OCI-LY1 (cell line): Measurements from ENCODE around the gene GNB1L.

ENCODE experiments used
- H2AFZ ChIP-seq: fragments of 200-600 bp; sonication (generic), shearing (Covaris generic); 2 replicates; pipeline ENCODE4 v1.6.0; 2014; ENCODE audit warnings: antibody characterized with exemption, mild to moderate bottlenecking, low read length
- H3F3A ChIP-seq: fragments of 200-600 bp; sonication (generic), shearing (Covaris generic); 2 replicates; pipeline ENCODE4 v1.6.0; 2014; ENCODE audit warnings: mild to moderate bottlenecking, antibody characterized with exemption, low read length, moderate library complexity; ENCODE audit not compliant: insufficient read depth
- H3K27ac ChIP-seq: fragments of 200-600 bp; sonication (generic); 2 replicates; pipeline ENCODE4 v1.5.1; 2014; ENCODE audit warnings: low read length, mixed run types, mild to moderate bottlenecking, low read depth; ENCODE audit not compliant: poor library complexity, severe bottlenecking
- H3K27me3 ChIP-seq: fragments of 200-600 bp; sonication (generic); 2 replicates; pipeline ENCODE4 v1.6.0; 2014; ENCODE audit warnings: antibody characterized with exemption, mild to moderate bottlenecking, low read length, moderate library complexity; ENCODE audit not compliant: insufficient read depth
- H3K36me3 ChIP-seq: fragments of 200-600 bp; sonication (generic); 2 replicates; pipeline ENCODE4 v1.6.1; 2014; ENCODE audit warnings: mild to moderate bottlenecking, antibody characterized with exemption, low read length, moderate library complexity, mixed read lengths; ENCODE audit not compliant: insufficient read depth
- H3K4me1 ChIP-seq: fragments of 200-600 bp; sonication (generic); 2 replicates; pipeline ENCODE4 v1.5.1; 2014; ENCODE audit warnings: mild to moderate bottlenecking, low read length, moderate library complexity; ENCODE audit not compliant: insufficient read depth, severe bottlenecking
- H3K4me2 ChIP-seq: fragments of 200-600 bp; sonication (generic), shearing (Covaris generic); 2 replicates; pipeline ENCODE4 v1.6.1; 2014; ENCODE audit warnings: low read length
- H3K4me3 ChIP-seq: fragments of 200-600 bp; sonication (generic); 2 replicates; pipeline ENCODE4 v1.5.1; 2014; ENCODE audit warnings: low read length, low read depth, mild to moderate bottlenecking, mixed read lengths; ENCODE audit not compliant: poor library complexity, severe bottlenecking
- H3K79me2 ChIP-seq: fragments of 200-600 bp; shearing (Covaris generic); 2 replicates; pipeline ENCODE4 v1.6.1; 2016; ENCODE audit warnings: mixed run types, low read length, mixed read lengths; ENCODE audit not compliant: insufficient read depth
- H3K9ac ChIP-seq: fragments of 200-600 bp; sonication (generic), shearing (Covaris generic); 2 replicates; pipeline ENCODE4 v1.6.1; 2014; ENCODE audit warnings: mild to moderate bottlenecking, low read length, mixed read lengths
- H3K9me2 ChIP-seq: fragments of 200-600 bp; sonication (generic), shearing (Covaris generic); 2 replicates; pipeline ENCODE4 v1.6.1; 2014; ENCODE audit warnings: low read depth, mild to moderate bottlenecking, low read length, mixed read lengths
- H3K9me3 ChIP-seq: fragments of 200-600 bp; shearing (Covaris generic); 2 replicates; pipeline ENCODE4 v1.6.1; 2014; ENCODE audit warnings: low read length, mixed read lengths
- H4K20me1 ChIP-seq: fragments of 200-600 bp; sonication (generic), shearing (Covaris generic); 2 replicates; pipeline ENCODE4 v1.6.0; 2016; ENCODE audit warnings: mild to moderate bottlenecking, low read length; ENCODE audit not compliant: insufficient read depth
- CTCF ChIP-seq: fragments of 200-600 bp; sonication (generic), shearing (Covaris generic); IDR thresholded peaks from 2 replicates; pipeline ENCODE4 v1.5.1; 2017; ENCODE audit warnings: mild to moderate bottlenecking, antibody characterized with exemption, low read length, moderate library complexity, mixed read lengths
- EZH2 ChIP-seq: fragments of 200-600 bp; sonication (generic), shearing (Covaris generic); IDR thresholded peaks from 2 replicates; pipeline ENCODE4 v1.8.0; 2017; ENCODE audit warnings: borderline replicate concordance, mixed run types, mild to moderate bottlenecking, antibody characterized with exemption, low read length, moderate library complexity, mixed read lengths

The GNB1L gene

GRCh38 chr22:19853879-19854777 lies 546 bp downstream of the GNB1L start:
- no peaks in the 10 kb centered on the region for H3K9me3 ChIP-seq
- peaks cover 35% of the 10 kb centered on the region for H3K36me3 ChIP-seq
- H4K20me1 ChIP-seq, result no peaks in the 10 kb centered on the region
- peak overlapping the region; percentile 90 for H3K4me3 ChIP-seq
- no peak overlapping the region for H2AFZ ChIP-seq
- no peaks in the 10 kb centered on the region for H3K9me2 ChIP-seq
- H3K4me1 ChIP-seq, result peaks cover 26% of the 10 kb centered on the region
- no peaks in the 10 kb centered on the region for H3F3A ChIP-seq
- H3K27ac ChIP-seq, result peak overlapping the region; percentile 6
- H3K27me3 ChIP-seq, result no peaks in the 10 kb centered on the region
- H3K4me2 ChIP-seq, result peak overlapping the region; percentile 93
- peaks cover 18% of the 10 kb centered on the region for H3K79me2 ChIP-seq
- peak overlapping the region; percentile 95 for H3K9ac ChIP-seq
- no peak for TF ChIP-seq CTCF
- no peak for TF ChIP-seq EZH2

GRCh38 chr22:19853058-19853878 lies 1.4 kb downstream of the GNB1L start:
- H3K4me2 ChIP-seq, result peak overlapping the region; percentile 93
- peak overlapping the region; percentile 90 for H3K4me3 ChIP-seq
- no peak overlapping the region for H2AFZ ChIP-seq
- peaks cover 41% of the 10 kb centered on the region for H3K36me3 ChIP-seq
- no peaks in the 10 kb centered on the region for H4K20me1 ChIP-seq
- H3K27ac ChIP-seq, result no peak overlapping the region
- H3K4me1 ChIP-seq, result peaks cover 32% of the 10 kb centered on the region
- peaks cover 18% of the 10 kb centered on the region for H3K79me2 ChIP-seq
- H3K9me3 ChIP-seq, result no peaks in the 10 kb centered on the region
- H3K9me2 ChIP-seq, result no peaks in the 10 kb centered on the region
- peak overlapping the region; percentile 95 for H3K9ac ChIP-seq
- no peak for TF ChIP-seq EZH2
- no peaks in the 10 kb centered on the region for H3K27me3 ChIP-seq
- H3F3A ChIP-seq, result no peaks in the 10 kb centered on the region

- H3K79me2 ChIP-seq, result peaks cover 18% of the 10 kb centered on the region
- TF ChIP-seq EZH2 (no peak), CTCF (no peak)
- H3K9ac ChIP-seq, result peak overlapping the region; percentile 9; the same call in 1 of the 2 replicates
- H3K4me3 ChIP-seq, result peak overlapping the region; percentile 90
- H3K27me3 ChIP-seq, result no peaks in the 10 kb centered on the region
- H3F3A ChIP-seq, result no peaks in the 10 kb centered on the region
- H3K36me3 ChIP-seq, result peaks cover 41% of the 10 kb centered on the region
- no peaks in the 10 kb centered on the region for H4K20me1 ChIP-seq
- no peaks in the 10 kb centered on the region for H3K9me3 ChIP-seq
- H3K4me1 ChIP-seq, result peaks cover 32% of the 10 kb centered on the region
- H3K27ac ChIP-seq, result no peak overlapping the region
- no peaks in the 10 kb centered on the region for H3K9me2 ChIP-seq
- H2AFZ ChIP-seq, result no peak overlapping the region
- H3K4me2 ChIP-seq, result peak overlapping the region; percentile 93
These were observed 2.4 kb downstream of the GNB1L start for GRCh38 chr22:19852177-19852781.
